Measurements from ENCODE around the gene CNPY1.
"Not testable (repeated sequence)": the region's sequence is repeated elsewhere in the genome, so short reads cannot be mapped to it uniquely, and the experiment has no call there.

Gene CNPY1

GRCh38 chr7:155577509-155577905 lies 31.1 kb upstream of the CNPY1 start:
- no peak for DNase-seq

DNA sequence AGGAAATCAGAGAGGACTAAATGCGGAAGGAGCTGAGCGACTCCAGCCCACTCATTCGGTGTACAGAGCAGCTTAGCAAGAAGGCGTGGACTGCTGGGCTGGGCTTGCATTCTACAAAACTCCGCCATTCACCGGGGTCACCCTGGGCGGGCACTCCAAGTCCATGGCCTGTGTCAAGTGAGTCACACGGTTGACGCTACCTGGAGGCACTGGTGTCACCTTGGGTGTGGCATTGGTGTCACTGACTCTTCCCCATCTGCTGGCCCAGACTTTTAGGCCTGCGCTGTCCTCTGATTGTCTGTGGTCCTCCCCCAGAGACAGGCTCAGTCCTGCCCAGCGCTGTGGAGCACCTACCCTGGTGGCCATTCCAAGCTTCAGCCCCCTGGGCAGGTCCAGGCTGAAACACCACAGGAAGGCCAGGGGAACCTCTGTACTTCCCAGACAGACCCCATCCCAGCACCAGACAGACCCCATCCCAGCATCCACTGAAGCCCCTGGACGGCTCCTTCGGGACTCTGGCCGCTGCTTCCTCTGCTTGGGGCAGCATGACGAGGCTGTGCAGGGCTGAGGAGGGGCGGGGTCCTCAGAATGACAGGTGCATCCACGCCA lies 30.6 kb upstream of the CNPY1 start:
- no peak for DNase-seq

DNA sequence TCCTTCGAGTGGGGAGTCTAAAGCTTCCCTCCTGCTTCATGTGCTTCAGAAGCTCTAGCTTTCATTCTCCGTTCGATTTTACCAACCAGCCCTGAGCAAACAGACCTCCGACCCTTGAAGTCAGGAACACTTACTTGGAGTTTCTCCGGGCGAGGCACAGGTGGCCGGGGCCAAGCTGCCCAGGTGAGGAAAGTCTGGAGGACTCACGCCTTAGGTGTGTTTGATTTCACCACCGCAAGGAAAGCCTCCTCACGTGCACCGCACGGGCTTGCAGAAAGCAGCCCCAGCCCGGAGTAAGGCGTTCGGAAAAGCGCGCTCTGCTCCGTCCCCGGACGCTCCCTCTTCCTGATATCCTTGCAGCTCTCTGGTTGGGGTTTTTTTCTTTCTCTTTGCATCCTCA lies 30.1 kb upstream of the CNPY1 start:
- no peak for DNase-seq

GRCh38 chr7:155574556-155575290 lies 28.4 kb upstream of the CNPY1 start:
- DNase-seq, result no peak

DNA sequence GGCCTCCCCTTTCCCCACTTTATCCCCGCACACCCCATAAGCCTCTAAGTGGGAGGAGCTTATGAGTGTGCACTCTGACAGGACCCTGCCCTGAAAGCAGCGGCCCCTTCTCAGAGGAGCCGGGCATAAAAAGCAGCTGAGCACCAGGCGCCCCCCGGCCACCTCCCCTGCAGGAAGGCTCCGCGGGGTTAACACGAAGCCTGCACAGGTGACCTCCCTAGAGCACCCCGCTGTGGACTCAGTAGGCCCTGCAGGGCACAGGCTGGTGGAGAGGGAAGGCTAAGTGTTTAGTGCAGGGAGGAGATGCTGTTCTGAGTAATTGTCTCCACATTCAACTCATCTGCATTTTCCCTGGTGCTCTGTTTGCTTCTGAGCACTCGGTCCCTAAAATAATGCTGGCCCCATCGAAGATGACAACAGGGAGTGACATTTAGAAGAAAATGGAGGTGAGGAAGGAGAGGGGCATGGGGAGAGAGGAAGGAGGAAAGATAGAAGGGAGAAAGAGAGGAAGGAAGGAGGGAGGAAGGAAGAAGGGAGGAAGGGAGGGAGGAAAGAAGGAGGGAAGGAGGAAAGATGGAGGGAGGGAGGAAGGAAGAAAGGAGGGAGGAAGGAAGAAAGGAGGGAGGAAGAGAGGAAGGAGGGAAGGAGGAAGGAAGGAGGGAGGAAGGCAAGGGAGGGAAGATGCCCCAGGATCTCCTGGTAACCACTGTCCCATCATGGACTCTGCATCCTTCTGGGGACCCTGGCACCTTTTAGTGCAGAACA lies 25.4 kb upstream of the CNPY1 start:
- no peak for DNase-seq

DNA sequence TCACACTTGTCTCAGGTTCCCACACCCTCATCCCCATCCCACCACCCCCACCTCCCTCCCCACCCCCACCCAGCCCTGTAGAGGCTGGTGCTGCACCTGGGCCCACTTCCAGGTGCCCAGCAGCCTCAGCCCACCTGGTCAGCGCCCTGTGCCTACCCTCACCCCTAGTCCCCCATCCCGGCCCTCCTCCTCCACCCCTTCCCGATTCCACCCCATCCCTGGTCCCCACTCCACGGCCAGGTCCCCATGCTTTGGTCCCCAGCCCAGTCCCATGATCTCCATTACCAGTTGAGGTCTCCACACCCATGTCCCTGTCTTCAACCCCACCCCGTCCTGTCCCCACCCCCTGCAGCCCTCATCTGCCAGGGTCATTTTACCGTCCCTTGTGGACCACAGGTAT lies 24.6 kb upstream of the CNPY1 start:
- DNase-seq, result no peak

DNA sequence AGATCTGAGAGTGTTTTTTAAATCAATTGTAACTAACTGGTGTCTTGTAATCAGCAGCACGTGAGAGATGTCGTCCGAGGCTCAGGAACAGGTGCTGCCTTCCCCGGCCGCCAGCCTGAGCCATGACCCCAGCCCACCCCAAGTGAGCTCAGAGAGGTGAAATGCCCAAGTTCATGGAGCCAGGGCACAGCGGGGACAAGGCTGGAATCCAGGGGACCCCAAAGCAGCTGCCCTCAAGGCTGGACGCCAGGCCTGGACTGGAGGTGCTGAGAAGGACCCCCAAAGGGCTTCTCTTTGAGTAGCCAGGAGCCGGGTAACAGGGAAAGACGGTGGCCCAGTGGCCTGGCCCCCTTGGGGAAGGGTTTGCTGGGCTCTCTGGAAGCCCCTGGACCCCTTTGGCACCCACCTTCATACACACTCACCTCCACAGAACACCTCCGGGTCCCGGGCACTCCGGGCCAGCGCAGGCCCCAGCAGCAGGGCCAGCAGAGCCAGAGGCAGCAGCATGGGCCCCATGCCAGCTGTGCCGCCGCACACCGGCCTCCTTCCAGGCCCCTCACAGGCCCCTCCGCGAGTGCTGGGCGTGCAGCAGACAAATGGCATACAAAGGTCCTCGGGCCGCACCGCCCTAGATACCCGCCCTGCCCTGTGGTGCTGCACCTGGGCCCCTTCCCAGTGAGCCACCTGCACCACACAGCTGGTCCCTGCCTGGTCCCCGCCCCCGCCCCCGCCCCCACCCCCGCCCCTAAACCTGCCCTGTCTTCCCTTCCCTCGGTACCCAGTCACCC lies 24.0 kb upstream of the CNPY1 start:
- DNase-seq, result no peak

DNA sequence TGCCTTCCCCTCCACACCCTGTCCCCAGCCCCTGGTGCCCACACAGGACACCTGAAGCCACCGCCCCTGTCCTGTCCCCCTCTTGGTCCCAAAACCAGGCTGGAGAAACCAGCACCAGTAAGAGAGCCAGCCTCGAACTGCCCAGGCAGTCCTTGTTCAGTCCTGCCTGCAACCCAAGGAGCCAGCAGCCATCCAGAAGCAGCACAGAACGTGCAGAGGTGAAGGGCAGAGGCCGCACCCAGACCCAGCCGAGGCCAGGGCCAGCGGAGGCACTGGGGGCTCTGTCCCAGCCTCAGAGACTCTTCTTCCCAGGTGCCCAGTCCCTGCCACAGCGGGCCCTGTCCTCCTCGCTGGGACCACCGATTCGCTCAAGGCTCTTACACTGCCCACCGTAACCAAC lies 23.3 kb upstream of the CNPY1 start:
- DNase-seq, result no peak

DNA sequence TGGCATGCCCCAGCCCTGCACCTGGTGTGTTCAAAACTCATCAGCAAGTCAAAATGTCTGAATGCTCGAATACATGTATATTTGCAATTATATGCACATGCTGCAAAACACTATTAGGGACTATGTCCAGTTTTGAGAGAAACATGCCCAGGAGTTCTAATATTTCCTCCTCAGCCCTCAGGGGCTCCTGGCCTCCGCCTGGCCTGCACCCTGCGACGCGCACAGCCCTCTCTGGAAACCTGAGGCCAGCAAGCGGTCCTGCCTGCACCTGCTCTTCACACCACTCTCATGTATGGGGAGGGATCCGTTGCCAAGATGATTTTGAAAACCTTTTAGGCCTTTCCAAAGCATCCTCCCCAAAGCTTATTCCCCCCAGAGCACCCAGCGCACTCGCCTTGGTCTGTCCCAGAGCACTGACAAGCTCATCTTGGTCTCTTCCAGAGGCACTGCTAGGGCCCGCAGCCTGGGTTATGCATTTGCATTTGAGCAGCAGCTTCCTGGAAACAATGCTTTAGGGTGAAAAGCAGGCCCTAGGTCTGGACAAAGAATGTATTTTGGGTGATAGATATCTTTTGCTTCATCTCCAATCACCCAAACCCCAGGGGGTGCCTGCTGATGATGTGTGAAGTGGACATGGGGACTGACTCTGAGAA lies 22.6 kb upstream of the CNPY1 start:
- DNase-seq, result no peak

- no peak for DNase-seq
Observed at GRCh38 chr7:155568333-155568660, 21.9 kb upstream of the CNPY1 start.

DNA sequence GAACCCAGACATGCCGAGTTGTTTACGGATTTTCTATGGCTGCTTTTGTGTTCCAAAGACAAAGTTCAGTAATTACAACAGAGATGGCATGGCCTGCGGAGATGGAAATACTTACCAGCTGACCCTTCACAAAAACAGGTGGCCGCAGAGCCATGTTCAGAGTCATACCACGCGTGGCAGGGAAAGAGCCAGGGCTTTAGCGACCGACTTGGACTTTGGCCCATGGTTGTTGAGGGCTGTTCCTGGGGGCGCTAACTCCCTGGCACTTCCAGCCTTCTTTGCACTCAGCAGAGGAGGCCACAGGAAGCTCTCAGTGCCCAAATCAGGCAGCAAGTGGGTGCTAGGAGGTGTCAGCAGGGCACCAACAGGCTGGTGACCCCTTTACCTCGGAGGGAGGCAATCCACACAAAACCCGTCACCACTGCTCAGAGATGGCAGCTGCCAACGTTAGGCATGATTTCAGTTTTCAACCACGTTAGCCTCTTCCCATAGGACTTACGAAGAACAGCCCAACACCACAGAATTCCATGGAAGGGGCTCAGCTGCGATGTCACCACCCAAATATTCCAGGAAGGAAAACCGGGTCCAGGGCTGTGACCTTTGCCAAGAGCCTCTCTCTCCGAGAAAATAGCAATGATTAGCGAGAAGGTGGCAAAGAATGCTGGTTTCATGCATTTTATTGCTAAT lies 21.4 kb upstream of the CNPY1 start:
- DNase-seq, result no peak

- no peak for DNase-seq
Observed at GRCh38 chr7:155566011-155566836, 19.9 kb upstream of the CNPY1 start.

DNA sequence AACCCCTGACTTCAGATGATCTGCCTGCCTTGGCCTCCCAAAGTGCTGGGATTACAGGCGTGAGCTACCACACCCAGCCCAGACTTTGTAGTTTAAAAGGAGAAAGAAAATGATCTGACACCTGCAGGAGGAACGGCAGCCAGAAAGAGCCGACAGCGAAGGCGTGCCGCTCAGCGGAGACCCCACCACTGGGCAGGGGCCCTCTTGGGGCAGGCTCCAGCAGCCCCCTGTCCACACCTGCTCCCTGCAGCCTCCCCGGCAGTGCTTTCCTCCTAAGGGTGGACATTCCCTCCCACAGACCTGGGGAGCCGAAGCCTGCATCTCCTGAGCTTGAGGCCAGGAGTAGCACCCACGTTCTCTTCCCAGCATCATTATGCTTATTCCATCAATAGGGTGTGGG lies 19.2 kb upstream of the CNPY1 start:
- DNase-seq, result no peak

GRCh38 chr7:155562976-155563375 lies 16.6 kb upstream of the CNPY1 start:
- not testable (repeated sequence) for DNase-seq

DNA sequence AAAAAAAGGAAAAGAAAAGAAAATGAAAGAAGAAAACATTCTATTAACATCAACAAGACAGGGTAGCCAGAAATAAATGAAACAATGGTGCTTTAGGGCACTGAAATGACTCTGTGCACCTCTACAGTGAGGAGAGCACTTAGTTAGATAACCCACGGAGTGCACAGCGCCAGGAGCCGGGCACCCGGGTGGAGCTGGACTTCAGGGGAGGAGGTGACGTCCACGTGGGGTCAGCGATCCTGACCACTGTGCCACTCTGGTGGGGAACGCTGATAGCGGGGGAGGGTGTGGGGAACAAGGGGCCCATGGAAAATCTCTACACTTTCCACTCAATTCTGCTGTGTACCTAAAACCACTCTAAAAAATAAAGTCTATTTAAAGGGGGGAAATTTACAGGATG lies 15.7 kb upstream of the CNPY1 start:
- DNase-seq, result no peak

GRCh38 chr7:155560982-155561686 lies 14.8 kb upstream of the CNPY1 start:
- DNase-seq, result no peak

GRCh38 chr7:155560196-155560885 lies 14.0 kb upstream of the CNPY1 start:
- DNase-seq, result no peak

DNA sequence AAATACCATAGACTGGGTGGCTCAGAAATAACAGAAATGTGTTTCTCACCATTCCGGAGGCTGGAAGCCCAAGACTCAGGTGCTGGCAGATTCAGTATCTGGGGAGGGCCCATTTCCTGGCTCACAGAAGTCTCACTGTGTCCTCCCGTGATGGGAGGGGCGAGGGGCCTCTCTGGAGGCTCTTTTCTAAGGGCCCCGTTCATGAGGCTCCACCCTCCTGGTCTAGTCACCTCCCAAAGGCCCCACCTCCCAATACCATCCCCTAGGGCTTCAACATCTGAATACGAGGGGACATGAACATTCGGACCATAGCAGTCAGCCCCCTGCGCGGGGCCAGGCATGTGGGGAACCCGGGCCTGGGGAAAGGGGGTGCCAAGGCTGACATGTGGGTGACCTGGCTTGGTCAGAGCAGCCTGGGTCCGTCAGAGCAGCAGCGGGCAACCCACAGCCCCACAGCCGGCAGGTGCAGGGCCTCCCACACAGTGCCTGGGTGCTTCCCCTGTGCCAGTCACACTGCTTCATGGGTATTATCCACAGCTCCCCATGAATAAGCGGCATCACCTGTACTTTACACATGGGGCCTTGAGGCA lies 13.3 kb upstream of the CNPY1 start:
- DNase-seq, result no peak

DNA sequence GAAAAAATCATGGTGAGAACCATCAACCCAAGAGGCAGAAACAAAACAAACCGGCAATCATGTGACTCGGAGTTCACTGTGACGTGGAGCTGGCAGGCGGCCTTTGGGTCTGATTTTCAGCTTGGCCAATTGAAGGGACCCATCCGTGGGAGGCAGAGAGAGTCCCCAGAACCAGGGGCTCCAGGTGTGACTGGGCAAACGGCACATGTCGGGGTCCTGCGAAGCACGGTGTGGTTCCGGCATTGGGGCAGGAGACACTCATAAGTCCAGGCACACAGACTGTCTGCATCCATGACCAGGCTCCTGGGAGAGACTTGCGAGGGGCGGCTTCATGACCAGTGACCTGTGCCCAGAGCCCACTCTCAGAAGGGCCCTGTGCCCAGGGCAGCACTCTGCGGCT lies 12.6 kb upstream of the CNPY1 start:
- DNase-seq, result no peak

GRCh38 chr7:155558351-155558750 lies 12.0 kb upstream of the CNPY1 start:
- DNase-seq, result no peak
